Progenitor cell of endocrine pancreas (in vitro differentiated cells): ENCODE data around the gene GNAI1. TPM values are rescaled to one million over a fixed set of nuclear protein-coding genes. Genes with fewer than 3 reads are reported as not detected.

Source experiments
- DNase-seq: peaks from one replicate; pipeline ENCODE4 v3.0.0; 2021; ENCODE audit warnings: low spot score; ENCODE audit not compliant: unreplicated experiment
- H3K27ac Mint-ChIP-seq: 2 replicates; pipeline ENCODE4 v1.8.0; 2021; ENCODE audit warnings: mild to moderate bottlenecking, moderate library complexity, mixed read lengths
- H3K27me3 Mint-ChIP-seq: 2 replicates; pipeline ENCODE4 v1.8.0; 2021; ENCODE audit warnings: mixed read lengths
- H3K36me3 Mint-ChIP-seq: 2 replicates; pipeline ENCODE4 v1.8.0; 2022; ENCODE audit warnings: mixed read lengths; ENCODE audit not compliant: insufficient read depth
- H3K4me1 Mint-ChIP-seq: 2 replicates; pipeline ENCODE4 v1.8.0; 2021; ENCODE audit warnings: low read depth, mixed read lengths
- H3K4me3 Mint-ChIP-seq: 2 replicates; pipeline ENCODE4 v1.8.0; 2021; ENCODE audit warnings: low read depth, mild to moderate bottlenecking, moderate library complexity, mixed read lengths
- H3K9me3 Mint-ChIP-seq: 2 replicates; pipeline ENCODE4 v1.8.0; 2021; ENCODE audit warnings: low read depth, mixed read lengths
- total RNA-seq: library from RNA; stranded (reverse); gene quantifications from 2 replicates; pipeline ENCODE4 v1.2.1, GENCODE V29; 2021
- TF ChIP-seq, protein P1 (sequence below): fragments of 200-600 bp; sonication (generic); IDR thresholded peaks from one replicate; pipeline ENCODE4 v1.5.0; 2021; ENCODE audit warnings: antibody characterized with exemption, mild to moderate bottlenecking; ENCODE audit not compliant: unreplicated experiment

GNAI1 gene
- total RNA-seq, 1 donor from 2014 or later, result 50.8 TPM

DNA sequence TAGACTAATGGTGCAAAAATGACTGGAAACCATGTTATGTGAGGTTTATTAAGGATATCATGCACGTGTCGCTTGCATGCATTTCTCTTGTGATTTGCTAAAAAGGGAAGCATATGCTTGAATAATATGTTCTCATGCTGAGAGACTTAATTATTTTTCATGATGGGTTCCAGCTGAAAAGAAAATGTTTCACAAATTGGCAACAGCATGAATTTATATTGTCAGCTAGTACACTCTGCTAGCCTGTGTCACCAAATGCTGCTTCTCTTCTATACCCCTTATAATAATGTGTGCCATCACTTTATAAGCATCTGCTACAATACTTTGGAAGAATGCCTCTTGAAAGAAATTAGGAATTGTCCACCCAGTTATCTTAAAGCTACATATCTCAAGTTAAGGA is 63.0 kb downstream of the GNAI1 start:
- H3K36me3 Mint-ChIP-seq, result peaks cover 15% of the 10 kb centered on the region
- no peaks in the 10 kb centered on the region for H3K27me3 Mint-ChIP-seq
- TF ChIP-seq, protein P1, sequence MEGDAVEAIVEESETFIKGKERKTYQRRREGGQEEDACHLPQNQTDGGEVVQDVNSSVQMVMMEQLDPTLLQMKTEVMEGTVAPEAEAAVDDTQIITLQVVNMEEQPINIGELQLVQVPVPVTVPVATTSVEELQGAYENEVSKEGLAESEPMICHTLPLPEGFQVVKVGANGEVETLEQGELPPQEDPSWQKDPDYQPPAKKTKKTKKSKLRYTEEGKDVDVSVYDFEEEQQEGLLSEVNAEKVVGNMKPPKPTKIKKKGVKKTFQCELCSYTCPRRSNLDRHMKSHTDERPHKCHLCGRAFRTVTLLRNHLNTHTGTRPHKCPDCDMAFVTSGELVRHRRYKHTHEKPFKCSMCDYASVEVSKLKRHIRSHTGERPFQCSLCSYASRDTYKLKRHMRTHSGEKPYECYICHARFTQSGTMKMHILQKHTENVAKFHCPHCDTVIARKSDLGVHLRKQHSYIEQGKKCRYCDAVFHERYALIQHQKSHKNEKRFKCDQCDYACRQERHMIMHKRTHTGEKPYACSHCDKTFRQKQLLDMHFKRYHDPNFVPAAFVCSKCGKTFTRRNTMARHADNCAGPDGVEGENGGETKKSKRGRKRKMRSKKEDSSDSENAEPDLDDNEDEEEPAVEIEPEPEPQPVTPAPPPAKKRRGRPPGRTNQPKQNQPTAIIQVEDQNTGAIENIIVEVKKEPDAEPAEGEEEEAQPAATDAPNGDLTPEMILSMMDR, result no peak

DNA sequence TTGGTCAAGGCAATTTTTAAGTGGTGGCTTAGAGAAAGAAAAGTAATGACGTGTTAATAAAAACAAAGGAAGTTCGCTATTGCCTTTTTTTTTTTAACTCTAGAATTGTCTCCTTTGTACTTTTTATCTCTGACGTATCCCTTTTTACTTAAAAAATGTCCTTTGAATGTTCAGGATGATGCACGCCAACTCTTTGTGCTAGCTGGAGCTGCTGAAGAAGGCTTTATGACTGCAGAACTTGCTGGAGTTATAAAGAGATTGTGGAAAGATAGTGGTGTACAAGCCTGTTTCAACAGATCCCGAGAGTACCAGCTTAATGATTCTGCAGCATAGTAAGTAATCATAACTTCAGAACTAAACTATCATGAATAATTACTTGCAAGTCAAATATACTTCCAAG is 64.4 kb downstream of the GNAI1 start:
- DNase-seq, result no peak
- H3K4me3 Mint-ChIP-seq, result no peak overlapping the region
- H3K27ac Mint-ChIP-seq, result no peak overlapping the region
- TF ChIP-seq, protein P1, result no peak
- H3K9me3 Mint-ChIP-seq, result no peaks in the 10 kb centered on the region
- H3K36me3 Mint-ChIP-seq, result peaks cover 22% of the 10 kb centered on the region
- H3K4me1 Mint-ChIP-seq, result peaks cover 15% of the 10 kb centered on the region
- no peaks in the 10 kb centered on the region for H3K27me3 Mint-ChIP-seq

More for the DNA sequence above, 63.0 kb downstream of the GNAI1 start:
- H3K4me1 Mint-ChIP-seq, result peaks cover 15% of the 10 kb centered on the region
- H3K9me3 Mint-ChIP-seq, result no peaks in the 10 kb centered on the region
- no peak overlapping the region for H3K4me3 Mint-ChIP-seq
- DNase-seq, result no peak
- H3K27ac Mint-ChIP-seq, result no peak overlapping the region

DNA sequence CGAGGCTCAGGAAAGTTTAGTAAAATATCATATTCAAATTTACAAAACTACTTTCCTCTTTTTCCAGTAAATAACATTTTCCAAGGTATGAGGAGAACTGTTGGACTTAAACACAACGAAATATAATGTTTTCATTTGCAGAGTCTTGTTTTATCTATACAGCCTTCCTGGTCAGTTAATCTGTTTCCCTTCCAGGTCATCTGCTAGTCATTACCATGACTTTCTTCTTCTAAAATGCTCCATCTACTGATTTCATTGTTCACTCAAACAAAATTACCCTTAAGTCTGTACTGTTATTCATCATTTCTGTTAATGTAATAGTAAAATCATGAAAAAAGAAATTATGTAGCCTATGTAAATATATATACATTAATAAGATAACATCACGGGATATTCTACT is 69.8 kb downstream of the GNAI1 start:
- no peak for DNase-seq
- peaks cover 21% of the 10 kb centered on the region for H3K36me3 Mint-ChIP-seq
- TF ChIP-seq, protein P1, result no peak
- no peak overlapping the region for H3K4me3 Mint-ChIP-seq
- H3K9me3 Mint-ChIP-seq, result no peaks in the 10 kb centered on the region
- H3K27ac Mint-ChIP-seq, result no peak overlapping the region
- H3K4me1 Mint-ChIP-seq, result peaks cover 10% of the 10 kb centered on the region
- no peaks in the 10 kb centered on the region for H3K27me3 Mint-ChIP-seq

DNA sequence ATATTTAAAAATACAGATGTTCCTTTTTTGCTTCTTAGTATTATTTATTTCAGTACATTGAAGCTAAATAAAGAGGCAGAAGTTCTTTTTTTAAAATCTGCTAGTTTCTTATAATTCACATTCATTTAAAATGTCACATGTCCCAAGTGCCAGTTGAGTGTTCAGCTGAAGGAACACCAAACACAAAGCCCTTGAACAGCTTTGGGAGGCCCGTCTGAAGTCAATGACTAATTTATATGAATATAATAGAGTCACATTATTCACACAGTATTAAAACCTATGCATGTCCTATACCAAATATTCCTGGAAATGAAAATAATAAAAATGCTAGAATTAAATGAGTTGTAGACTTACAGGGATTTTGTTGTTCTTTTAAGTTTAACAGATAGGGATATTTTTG is 70.3 kb downstream of the GNAI1 start:
- Mint-ChIP-seq H3K27ac (no peak overlapping the region), H3K4me3 (no peak overlapping the region), H3K4me1 (peaks cover 10% of the 10 kb centered on the region), H3K36me3 (peaks cover 18% of the 10 kb centered on the region), H3K27me3 (no peaks in the 10 kb centered on the region), H3K9me3 (no peaks in the 10 kb centered on the region)
- TF ChIP-seq, protein P1, result no peak
- no peak for DNase-seq

DNA sequence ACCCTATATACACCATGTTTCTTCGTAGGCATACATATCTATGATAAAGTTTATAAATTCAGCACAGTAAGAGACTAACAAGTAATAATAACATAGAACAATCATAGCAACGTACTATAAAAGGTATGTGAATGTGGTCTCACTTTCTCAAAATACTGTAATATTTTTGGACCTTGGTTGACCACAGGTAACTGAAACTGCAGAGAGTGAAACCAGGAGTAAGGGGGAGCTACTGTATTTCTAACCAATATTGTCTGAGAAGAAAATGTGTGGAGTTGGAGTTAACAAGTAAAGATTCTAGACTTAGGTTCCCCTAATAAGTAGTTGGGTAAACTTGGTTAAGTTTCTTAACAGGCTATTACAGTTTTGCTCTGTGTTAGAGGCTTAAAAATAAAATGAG is 72.1 kb downstream of the GNAI1 start:
- DNase-seq, result no peak
- Mint-ChIP-seq H3K4me1 (peaks cover 19% of the 10 kb centered on the region), H3K9me3 (no peaks in the 10 kb centered on the region), H3K27ac (no peak overlapping the region), H3K36me3 (peaks cover 20% of the 10 kb centered on the region), H3K27me3 (no peaks in the 10 kb centered on the region), H3K4me3 (no peak overlapping the region)
- TF ChIP-seq, protein P1, result no peak
